GM12864 (cell line): Measurements from ENCODE around the gene LDLRAD4.

Experiments used
- DNase-seq: peaks from one replicate; pipeline ENCODE4 v3.0.0-alpha.2; 2011; ENCODE audit warnings: low read depth
- H3K4me3 ChIP-seq: 2 replicates; pipeline ENCODE4 v1.5.1; 2011; ENCODE audit warnings: mild to moderate bottlenecking, low read depth, low read length, control low read depth
- CTCF ChIP-seq: IDR thresholded peaks from 2 replicates; pipeline ENCODE4 v1.5.1; 2011; ENCODE audit warnings: low read depth, mild to moderate bottlenecking, moderate library complexity, low read length, control low read depth, inconsistent platforms; ENCODE audit errors: missing control alignments

LDLRAD4 gene

GRCh38 chr18:13401826-13402225, 183.3 kb downstream of the LDLRAD4 start:
- DNase-seq = no peak
- no peak overlapping the region for H3K4me3 ChIP-seq
- TF ChIP-seq CTCF = no peak

GRCh38 chr18:13403786-13404549, 185.4 kb downstream of the LDLRAD4 start:
- H3K4me3 ChIP-seq = no peak overlapping the region
- no peak for TF ChIP-seq CTCF
- no peak for DNase-seq

GRCh38 chr18:13405305-13406038, 186.9 kb downstream of the LDLRAD4 start:
- no peak overlapping the region for H3K4me3 ChIP-seq
- no peak for TF ChIP-seq CTCF
- no peak for DNase-seq

GRCh38 chr18:13406049-13406615, 187.6 kb downstream of the LDLRAD4 start:
- DNase-seq = no peak
- H3K4me3 ChIP-seq = no peak overlapping the region
- TF ChIP-seq CTCF = no peak

- TF ChIP-seq CTCF = no peak
- no peak overlapping the region for H3K4me3 ChIP-seq
- DNase-seq = no peak
Measured at GRCh38 chr18:13406736-13407135, 188.2 kb downstream of the LDLRAD4 start.

GRCh38 chr18:13407484-13407883, 188.9 kb downstream of the LDLRAD4 start:
- no peak for TF ChIP-seq CTCF
- no peak for DNase-seq
- H3K4me3 ChIP-seq = no peak overlapping the region
